RKO (cell line): ENCODE measurements around the gene TRIO.
A peak's percentile ranks its signal among the peaks of the same experiment; 100 is the strongest.

Experiments
- DNase-seq: peaks from one replicate; pipeline ENCODE4 v3.0.0-alpha.2; 2016; ENCODE audit warnings: low spot score

The TRIO gene

DNA sequence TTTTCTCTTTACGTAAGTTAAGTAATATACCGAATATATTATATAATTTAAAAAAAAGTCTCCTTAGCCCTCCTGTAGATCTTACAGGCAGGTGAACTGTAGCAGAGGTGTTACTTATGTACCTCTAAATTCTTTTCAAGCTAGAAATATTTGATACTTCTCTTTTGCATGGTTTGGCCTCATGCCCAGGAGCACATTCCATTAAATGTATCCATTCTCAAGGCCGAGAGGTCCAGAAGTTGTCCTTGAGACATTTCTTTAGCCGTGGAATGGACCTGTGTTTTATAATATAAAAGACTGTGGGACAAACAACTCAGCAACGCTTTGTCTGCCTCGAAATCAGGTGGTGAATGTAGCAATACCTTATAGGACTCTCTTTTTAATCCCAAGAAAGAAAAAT lies 184.5 kb downstream of the TRIO start:
- no peak for DNase-seq

DNA sequence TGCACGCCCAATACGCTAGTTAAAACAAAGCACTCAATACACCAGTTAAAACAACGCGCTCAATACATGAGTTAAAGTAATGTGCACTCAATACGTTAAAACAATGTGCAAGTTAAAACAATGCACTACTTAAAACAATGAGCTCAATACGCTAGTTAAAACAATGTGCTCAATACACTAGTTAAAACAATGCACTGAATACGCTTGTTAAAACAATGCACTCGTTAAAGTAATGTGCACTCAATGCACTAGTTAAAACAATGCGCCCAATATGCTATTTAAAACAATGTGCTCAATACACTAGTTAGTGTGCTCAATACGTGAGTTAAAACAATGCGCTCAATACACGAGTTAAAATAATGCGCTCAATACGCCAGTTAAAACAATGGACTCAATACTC lies 185.0 kb downstream of the TRIO start:
- DNase-seq = no peak

DNA sequence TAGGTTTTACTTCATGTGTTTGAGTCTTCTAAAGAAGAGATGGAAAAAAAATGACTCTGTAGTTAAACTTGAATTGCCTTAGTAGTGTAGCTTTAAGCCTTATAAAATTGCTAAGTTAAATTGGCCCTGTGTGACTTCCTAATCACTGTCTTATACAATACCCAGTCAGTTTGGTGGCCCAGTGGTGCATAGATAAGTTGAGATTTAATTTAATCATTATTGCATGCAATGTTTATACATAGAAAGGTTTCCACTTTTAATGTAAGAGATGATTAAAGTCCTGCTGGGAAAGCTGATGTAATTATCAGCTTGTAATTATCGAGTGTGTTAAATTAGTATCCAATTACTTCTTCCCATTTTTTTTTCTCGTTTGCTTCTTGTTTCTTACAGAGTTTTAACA lies 187.1 kb downstream of the TRIO start:
- DNase-seq = no peak

DNA sequence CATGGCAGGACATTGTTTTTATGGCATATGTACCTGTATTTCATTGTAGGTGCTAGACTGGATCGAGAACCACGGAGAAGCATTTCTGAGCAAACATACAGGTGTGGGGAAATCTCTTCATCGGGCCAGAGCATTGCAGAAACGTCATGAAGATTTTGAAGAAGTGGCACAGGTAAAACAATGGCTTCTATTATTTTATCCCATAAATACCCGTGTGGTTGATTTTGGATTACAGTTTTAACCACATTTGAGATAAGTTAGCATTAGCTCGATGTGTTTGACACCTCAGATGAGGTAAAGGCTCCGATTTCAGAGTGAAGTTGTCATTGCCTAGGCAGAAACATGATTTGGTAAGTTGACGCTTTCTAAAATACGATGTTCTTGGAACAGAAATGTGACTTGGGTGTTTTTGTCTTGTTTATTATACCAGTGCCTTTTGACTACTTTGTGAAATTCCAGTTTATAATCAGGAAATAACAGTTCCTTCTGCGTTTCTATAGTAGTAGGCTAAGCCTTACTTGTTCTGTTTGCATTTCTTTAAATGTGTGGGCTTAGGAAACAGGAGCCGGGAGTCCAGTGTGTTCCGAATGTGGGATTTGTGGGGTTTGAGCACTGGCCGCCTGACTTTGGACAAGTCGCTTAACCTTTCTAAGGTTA lies 187.7 kb downstream of the TRIO start:
- DNase-seq = no peak

DNA sequence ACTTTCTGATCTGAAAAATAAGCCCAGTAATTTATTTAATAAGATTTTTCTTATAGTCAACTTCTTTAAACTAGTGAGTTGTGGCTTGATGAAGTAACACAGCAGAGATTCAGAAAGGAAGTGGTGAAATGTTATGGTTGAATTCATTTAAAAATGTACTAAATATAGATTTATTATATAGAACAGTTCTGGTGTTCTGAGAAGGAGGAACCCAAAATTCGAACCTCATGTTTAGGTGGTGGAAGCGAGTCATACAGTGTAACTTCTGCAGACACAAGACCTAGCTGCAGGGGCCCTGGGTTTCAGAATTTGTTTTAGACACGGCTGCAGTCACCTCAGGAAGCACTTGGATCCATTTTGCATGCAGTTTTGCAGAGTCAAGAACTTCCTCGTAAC lies 188.2 kb downstream of the TRIO start:
- no peak for DNase-seq

DNA sequence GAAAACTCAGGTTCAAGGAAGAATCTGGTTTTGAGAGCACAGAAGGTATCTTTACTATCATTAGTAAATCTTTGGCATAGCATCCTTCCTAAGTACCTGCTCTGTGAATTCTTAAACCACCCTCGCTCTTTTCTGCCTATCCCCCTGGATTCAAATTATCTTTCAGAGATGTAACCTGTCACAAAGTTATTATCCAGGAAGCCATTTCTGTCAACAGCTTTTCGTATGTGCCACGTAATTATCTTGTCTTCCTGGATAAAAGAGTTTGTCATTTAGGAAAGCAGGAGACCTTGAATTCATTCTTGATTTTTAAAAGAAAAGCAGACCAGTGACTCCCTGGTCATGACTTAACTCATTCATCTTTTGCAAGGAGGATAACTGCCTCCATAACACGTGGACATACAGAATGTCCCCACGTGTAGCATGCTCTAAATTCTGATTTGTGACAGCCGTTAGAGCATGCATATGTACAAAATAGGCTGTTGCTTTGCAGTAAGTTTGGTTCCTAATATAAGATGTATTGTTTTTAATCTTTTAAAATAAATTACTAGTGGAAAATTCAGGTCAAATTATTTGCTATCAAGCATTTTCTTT lies 189.0 kb downstream of the TRIO start:
- no peak for DNase-seq

DNA sequence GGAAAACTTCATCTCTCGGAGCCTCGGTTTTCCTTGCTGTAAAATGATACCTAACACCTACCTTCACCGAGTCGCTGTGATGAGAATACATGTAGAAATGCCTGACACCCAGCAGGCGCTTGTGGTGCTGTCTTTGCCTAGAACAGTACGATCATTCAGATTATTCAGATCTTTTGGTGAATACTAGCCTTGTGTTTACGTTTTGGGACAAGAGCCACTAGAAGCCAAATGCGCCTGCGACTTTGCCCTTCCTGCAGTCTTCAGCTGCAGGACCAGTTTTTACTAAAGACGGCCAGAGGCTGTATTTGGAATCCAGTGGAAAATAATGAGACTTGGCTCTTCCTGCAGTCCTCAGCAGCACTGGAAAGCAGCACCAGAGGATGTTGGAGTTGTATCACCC lies 189.6 kb downstream of the TRIO start:
- no peak for DNase-seq

DNA sequence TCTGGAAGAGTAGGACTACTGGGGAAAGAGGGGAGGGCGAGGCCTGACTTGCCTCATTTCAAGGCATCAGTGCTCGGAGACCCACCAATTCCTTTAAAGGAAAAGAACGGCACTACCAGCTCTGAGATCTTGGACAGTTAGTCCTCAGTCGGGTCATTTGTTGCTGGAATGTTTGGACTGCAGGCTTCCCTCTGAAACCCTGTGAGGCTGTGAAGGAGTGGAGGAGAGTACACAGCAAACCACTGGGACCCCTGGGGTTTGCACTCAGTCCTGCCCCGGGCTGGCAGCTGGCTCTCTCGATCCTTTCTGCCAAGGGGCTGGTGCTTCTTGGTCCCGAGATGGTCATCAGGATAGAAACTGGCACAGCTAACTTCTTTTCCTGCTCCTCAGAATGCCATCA lies 194.5 kb downstream of the TRIO start:
- no peak for DNase-seq

DNA sequence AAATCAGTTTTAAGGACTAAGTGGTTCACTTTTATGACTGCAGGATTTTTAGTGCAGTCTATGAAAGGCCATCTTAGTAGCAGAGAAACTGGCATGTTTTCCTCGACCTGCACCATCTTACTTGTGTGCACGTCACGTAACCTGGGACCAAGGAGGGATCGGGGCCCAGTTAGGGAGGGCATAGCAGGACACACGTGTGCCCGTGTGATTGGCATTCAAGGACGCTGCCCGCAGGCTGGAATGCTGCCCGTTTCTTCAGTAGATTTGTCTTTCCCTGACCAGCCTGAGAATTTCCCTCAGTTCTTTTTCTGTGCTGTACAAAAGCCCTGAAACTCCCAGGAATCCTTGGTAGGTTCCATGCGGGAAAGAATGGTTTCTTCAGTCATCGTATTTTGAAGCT lies 196.3 kb downstream of the TRIO start:
- no peak for DNase-seq

DNA sequence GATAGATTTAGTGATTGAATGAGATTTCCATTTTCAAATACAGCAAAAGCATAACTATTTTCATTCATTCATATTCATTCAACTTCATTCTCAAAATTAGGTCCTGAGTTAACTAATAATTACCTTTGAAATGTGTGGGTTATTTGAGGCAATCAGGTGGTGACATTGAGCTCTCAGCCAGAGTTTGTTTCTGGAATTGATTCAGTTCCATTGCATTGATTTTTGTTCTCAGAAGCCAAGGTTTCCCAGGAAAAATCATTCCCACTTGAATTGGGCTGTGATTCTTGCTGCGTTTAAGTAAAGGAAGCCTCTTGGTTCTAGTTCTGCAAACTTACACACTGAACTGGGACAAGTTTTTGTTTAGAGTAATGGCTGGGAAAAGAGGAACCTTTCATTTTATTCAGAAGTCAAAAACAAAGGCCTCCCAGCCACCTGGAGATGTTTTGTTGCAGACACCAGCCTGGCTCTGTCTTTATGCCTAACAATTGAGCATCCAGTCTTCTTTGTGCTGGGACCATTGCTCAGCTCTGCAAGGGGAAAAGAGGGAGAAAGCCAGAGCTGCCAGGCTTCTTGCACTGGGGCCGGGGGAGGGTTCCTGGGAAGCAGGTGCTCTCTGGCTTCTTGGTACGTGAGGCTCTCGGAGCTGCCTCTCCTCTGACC lies 198.6 kb downstream of the TRIO start:
- DNase-seq = no peak

DNA sequence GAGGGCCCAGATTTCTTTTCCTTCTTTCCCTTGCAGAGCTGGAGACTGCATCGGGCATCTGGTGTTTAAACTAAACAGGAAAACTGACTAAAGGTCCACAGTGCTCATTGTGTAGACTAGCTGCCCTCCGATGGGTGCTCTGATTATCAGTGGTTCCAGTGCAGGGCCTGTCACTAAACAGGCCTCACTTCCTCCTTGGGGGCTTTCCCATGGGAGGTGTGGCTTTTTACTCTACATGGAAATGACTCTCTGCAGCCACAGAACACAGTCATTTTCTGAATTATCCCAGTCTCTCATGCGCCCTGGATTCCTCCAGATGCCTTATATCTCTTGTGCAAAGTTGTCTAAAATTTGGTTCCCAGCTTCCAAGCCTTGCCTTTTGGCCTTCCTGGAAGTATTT lies 199.2 kb downstream of the TRIO start:
- no peak for DNase-seq

DNA sequence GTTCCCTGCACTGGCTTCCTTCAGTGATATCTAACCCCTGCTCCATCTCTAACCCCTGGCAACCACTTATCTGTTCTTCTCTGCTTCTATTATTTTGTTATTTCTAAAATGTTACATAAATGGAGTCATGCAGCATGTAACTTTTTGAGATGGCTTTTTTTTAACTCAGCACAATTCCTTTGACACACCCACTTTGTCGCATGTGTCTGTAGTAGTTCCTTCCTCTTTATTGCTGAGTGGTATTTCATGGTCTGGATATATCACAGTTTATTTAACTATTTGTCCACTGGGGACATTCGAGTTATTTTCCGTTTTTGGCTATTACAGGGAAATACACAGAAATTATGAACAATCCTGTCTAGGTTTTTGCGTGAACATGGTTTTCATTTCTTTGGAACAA lies 200.2 kb downstream of the TRIO start:
- no peak for DNase-seq

DNA sequence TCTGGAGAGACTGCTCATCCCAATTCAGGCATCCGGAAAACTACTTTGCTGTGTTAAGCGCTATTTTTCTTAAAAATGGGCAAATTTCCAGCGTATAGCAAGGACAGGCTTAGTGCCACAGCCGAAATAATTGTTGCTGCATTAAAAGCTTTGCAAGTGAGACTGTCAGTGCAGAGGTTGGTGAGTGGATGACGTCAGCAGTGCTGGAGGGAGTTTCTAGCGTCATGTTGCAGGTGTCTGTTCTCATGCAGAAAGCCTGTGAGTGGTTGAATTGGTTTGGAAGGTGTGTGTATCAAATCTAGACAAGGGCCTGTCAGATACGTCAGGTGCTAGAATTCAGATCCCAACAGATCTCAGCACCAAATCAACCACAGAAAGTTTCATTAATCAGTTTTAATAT lies 204.4 kb downstream of the TRIO start:
- no peak for DNase-seq

DNA sequence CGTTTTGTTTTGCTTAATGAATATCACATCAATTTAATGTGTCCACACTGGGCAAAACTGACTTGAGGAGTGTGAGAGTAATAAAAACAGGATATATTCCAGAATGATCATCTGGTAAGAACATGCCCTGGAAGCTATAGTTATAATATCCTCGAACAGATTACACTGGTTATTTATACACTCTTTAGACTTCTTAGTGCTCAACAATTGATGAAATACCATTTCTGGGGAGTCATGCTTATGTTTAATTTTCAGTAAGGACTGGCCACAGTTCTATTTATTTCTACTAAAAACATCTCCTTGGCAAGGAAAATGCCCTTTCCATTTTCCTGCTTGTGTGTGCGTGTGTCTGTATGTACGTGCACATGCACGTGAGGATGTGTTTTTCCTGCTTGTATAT lies 205.0 kb downstream of the TRIO start:
- no peak for DNase-seq

DNA sequence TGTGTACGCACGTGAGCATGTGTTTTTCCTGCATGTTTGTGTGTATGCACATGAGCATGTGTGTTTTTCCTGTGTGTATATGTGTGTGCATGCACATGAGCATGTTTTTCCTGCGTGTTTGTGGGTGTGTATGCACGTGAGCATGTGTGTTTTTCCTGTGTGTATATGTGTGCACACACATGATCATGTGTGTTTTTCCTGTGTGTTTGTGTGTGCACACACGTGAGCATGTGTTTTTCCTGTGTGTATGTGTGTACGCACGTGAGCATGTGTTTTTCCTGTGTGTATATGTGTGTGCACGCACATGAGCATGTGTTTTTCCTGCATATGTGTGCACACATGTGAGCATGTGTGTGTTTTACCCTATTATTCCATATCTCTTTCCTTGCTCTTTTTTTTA lies 205.9 kb downstream of the TRIO start:
- DNase-seq = no peak

DNA sequence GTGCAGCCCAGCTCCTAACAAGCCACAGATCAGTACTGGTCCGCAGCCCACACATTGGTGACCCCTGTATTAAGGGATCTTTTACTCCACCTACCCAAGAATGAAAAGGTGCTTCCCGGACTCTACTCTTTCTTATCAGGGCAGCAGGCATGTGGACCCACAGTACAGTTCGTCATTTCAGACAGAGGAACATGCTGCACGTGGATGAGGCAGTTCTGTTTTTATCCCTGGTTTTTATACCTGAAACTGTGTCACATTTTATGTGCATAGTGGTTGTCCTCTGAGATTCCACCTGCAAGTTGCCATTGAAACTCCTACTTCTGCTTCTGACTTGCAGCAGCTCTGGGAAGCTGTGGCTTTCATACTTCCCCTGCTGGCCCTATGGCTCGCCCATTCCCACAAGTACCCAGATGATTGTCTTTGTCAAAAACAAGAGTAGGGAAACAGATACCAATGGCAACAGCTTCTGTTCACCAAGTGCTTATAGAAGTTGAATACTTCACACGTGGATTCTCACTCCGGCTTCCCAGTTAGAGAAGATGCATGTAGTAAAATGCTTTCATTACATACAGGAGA lies 208.0 kb downstream of the TRIO start:
- DNase-seq = no peak

DNA sequence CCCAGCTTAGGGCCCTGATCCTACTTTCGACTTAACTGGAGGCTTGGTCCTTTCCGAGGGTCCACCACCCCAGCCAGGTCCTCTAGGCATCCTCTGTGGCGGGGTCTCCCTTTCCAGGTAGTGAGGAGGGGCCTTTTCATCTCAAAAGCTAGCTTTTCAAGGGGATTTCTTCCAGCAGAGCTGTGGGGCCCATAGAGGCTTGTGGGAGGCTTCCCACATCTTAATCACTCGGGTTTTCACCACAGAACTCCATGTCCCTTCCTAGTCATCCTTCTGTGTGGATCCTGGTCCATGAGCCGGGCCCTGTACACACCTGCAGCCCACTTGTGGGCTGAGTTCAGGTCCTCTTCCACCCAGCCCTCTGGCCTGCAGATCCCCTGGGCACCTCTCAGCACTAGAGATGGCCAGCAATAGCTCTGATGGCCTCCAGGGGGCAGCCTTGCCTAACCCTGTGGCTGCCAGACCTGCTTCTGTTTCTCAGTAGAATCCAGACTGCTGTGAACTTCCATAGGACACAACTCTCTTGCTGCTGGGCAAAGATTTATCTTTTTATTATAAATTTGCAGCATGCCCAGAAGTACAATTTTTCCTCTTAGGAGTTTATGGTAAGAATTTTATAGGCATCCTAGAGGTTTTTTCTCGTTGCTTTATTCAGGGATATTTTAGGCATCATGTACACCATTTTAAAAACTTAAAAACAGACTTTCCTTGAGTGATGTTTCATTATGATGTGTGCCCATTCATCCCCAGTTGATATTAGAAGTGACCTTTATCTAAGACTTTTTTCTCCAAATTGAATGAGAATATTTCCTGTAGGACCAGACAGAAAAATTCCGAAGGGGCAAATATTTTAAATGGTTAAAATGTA lies 208.9 kb downstream of the TRIO start:
- peak; percentile 75 for DNase-seq

DNA sequence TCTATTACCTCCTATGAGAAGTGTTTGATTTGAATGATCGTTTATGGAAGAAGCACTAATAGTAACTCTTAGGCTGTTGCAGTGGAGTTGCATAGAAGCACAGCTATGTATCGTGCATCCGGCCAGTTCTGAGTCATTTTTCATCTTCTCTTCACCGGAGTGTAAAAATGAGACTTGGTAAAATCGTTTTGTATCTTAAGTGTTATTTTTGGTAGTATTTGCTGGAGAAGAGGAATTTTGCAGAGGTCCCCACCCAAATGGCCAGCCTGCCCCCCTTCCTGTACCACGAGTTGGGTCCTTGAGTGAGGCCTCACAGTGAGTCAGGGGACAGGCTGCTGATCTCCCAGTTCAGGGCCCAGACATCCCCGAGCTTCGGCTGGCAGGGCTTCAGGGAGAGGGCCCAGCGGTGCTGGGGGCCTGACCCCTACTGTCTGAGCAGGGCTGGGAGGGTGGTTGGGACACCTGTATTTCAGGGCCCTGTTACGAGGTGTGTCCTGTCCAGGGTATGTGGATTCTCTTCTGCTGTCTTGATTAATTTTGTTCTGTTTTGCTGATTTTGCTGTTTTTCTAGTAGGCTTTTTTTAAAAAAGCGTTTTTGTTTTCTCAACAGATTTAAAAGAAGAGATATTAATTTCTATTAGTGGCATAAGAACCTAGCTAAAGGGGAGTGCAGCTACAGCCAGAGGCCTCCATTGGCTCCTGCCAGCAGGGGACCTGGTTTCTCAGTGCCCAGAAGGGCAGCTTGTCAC lies 210.8 kb downstream of the TRIO start:
- DNase-seq = no peak

DNA sequence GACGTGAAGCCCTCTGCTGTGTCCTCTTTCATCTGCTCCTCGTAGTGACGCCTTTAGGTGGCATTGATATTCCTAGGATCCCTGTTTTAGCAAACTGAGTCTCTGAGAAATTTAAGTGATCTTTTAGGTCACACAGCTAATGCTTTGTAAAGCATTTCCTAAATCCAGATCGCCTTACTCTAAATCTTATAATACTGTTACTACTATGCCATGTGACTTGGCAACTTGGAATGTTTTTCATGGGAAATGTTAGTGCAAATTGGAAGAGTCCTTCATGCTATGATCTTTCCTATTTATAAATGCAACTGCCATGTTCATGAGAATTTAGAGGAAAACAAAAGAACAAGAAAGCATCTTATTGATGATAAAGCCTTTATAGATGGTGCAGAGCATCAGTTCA lies 212.2 kb downstream of the TRIO start:
- no peak for DNase-seq

DNA sequence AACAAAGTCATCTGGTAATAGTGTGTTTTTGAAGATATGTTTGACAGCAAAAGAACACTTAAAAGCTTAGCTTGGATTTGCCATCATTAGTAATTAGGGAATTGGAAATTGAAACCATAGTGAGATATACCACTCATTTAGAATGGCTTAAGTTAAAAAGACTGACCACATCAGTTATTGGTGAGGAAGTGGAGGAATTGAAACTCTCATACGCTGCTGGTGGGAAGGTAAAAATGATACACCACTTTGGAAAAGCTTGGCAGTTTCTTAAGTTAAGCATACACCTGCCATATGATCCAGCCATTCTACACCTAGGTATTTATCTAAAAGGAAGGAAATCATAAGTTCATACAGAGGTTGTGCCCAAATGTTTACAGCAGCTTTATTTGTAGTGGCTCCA lies 213.2 kb downstream of the TRIO start:
- no peak for DNase-seq

DNA sequence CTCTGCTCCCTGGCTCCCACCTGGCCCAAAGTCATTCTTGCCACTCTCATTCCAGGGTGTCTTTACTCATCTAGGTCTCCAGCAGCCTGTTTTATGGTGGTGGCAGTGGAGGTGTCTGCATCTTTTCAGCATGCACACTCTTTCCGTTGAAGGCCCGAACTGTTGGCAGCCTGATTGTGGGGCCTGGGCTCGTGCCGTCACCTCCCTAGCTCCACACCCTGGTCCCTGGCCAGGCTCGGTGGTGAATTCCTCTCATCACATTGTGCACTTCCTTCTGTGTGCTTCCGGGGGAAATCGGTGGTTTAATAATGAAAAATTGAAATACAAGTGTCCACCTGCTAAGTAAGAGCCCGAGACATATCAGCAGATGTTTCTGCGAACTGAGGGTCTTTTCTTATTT lies 214.3 kb downstream of the TRIO start:
- DNase-seq = no peak

DNA sequence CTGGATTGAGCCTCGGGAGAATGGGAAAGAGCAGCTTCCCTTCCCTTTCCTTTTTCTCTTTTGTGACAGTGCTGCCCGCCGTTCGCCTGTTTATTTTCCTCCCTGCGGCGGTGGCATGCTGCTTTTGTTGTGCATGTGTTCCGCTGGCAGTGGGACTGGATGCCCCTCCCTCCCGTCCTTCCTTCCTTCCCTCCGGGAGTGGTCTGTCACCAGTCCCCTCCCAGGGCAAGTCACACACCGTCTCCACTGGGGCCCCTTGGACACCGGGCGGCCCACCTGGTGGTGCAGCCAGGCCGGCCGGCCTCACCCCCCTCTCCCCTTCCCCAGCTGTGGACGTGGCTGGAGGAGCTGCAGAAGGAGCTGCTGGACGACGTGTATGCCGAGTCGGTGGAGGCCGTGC lies 214.7 kb downstream of the TRIO start:
- DNase-seq = no peak
